ENCODE results near the gene PTPMT1. TPM values are rescaled to one million over a fixed set of nuclear protein-coding genes. Genes with fewer than 3 reads are reported as not detected.

PTPMT1 gene
- total RNA-seq, 1 donor from 2014 or later, result 60.4 TPM

- Mint-ChIP-seq H3K4me3 (no peak overlapping the region), H3K9me3 (no peaks in the 10 kb centered on the region), H3K27me3 (ENCODE audit: insufficient read depth, low read depth) (no peaks in the 10 kb centered on the region), H3K4me1 (no peaks in the 10 kb centered on the region), H3K27ac (no peak overlapping the region), H3K36me3 (peaks cover 2% of the 10 kb centered on the region)
- Histone ChIP-seq H4K20me1 (ENCODE audit: low read depth) (no peaks in the 10 kb centered on the region), H3K4me3 (no peak overlapping the region), H2AFZ (replicated peaks) (no peak overlapping the region), H3K9ac (no peak overlapping the region), H3K4me1 (no peaks in the 10 kb centered on the region), H3K27me3 (no peaks in the 10 kb centered on the region), H3K79me2 (ENCODE audit: low read depth) (no peaks in the 10 kb centered on the region), H3K9me3 (ENCODE audit: low read depth) (no peaks in the 10 kb centered on the region), H3K4me2 (no peak overlapping the region), H3K36me3 (peaks cover 7% of the 10 kb centered on the region), H3K27ac (no peak overlapping the region), H3F3A (ENCODE audit: low read depth) (peaks cover 23% of the 10 kb centered on the region)
- no peak for DNase-seq (ENCODE audit: low spot score)
- no peak for TF ChIP-seq EZH2phosphoT487 (IDR thresholded peaks at IDR 0.05)
- TF ChIP-seq EZH2 (IDR thresholded peaks at IDR 0.05), result no peak
- TF ChIP-seq CTCF (IDR thresholded peaks at IDR 0.05), result no peak
These were observed 52.0 kb downstream of the PTPMT1 start for GRCh38 chr11:47617417-47617809.

- Histone ChIP-seq H4K20me1 (ENCODE audit: low read depth) (no peaks in the 10 kb centered on the region), H3K36me3 (peaks cover 7% of the 10 kb centered on the region), H3K9ac (no peak overlapping the region), H3K27me3 (no peaks in the 10 kb centered on the region), H2AFZ (replicated peaks) (no peak overlapping the region), H3K27ac (no peak overlapping the region), H3F3A (ENCODE audit: low read depth) (peaks cover 19% of the 10 kb centered on the region), H3K4me2 (no peak overlapping the region), H3K9me3 (ENCODE audit: low read depth) (no peaks in the 10 kb centered on the region), H3K4me3 (no peak overlapping the region), H3K79me2 (ENCODE audit: low read depth) (no peaks in the 10 kb centered on the region), H3K4me1 (no peaks in the 10 kb centered on the region)
- no peak overlapping the region for H3K27ac Mint-ChIP-seq
- H3K9me3 Mint-ChIP-seq, result no peaks in the 10 kb centered on the region
- H3K4me1 Mint-ChIP-seq, result no peaks in the 10 kb centered on the region
- H3K4me3 Mint-ChIP-seq, result no peak overlapping the region
- no peak for DNase-seq (ENCODE audit: low spot score)
- H3K36me3 Mint-ChIP-seq, result peaks cover 4% of the 10 kb centered on the region
- no peaks in the 10 kb centered on the region for H3K27me3 Mint-ChIP-seq (ENCODE audit: insufficient read depth, low read depth)
- TF ChIP-seq EZH2phosphoT487 (IDR thresholded peaks at IDR 0.05), result no peak
- TF ChIP-seq EZH2 (IDR thresholded peaks at IDR 0.05), result no peak
- TF ChIP-seq CTCF (IDR thresholded peaks at IDR 0.05), result no peak
These were observed 55.5 kb downstream of the PTPMT1 start for GRCh38 chr11:47620836-47621378.

Small RNA genes within 50 kb of the gene (small RNA-seq; reads per million reads assigned to genes)
- gene RN7SL652P (not detected), gene RNU5E-10P (not detected)

Other genes starting within 250 kb of the PTPMT1 start
- 0.06 and 0.12 TPM in 2 replicates for gene MYBPC3, start 212.9 kb upstream of the PTPMT1 start, total RNA-seq (ENCODE audit: low replicate concordance)
- gene SPI1, start 187.1 kb upstream of the PTPMT1 start, total RNA-seq (ENCODE audit: low replicate concordance), result not detected in 2 replicates
- gene SLC39A13, start 157.0 kb upstream of the PTPMT1 start, total RNA-seq (ENCODE audit: low replicate concordance), result 11.3 and 36.4 TPM in 2 replicates
- 126 and 175 TPM in 2 replicates for gene PSMC3, start 139.2 kb upstream of the PTPMT1 start, total RNA-seq (ENCODE audit: low replicate concordance)
- gene RAPSN, start 116.5 kb upstream of the PTPMT1 start, total RNA-seq (ENCODE audit: low replicate concordance), result not detected in 2 replicates
- 170 and 173 TPM in 2 replicates for gene CELF1, start 12.5 kb upstream of the PTPMT1 start, total RNA-seq (ENCODE audit: low replicate concordance)
- 19.5 and 23.9 TPM in 2 replicates for gene KBTBD4, start 13.4 kb downstream of the PTPMT1 start, total RNA-seq (ENCODE audit: low replicate concordance)
- 78.9 and 91.2 TPM in 2 replicates for gene NDUFS3, start 13.5 kb downstream of the PTPMT1 start, total RNA-seq (ENCODE audit: low replicate concordance)
- not detected in 2 replicates for gene FAM180B, start 21.1 kb downstream of the PTPMT1 start, total RNA-seq (ENCODE audit: low replicate concordance)
- 0.39 and 9.7 TPM in 2 replicates for gene C1QTNF4, start 28.8 kb downstream of the PTPMT1 start, total RNA-seq (ENCODE audit: low replicate concordance)
- 83.6 and 93.2 TPM in 2 replicates for gene MTCH2, start 77.0 kb downstream of the PTPMT1 start, total RNA-seq (ENCODE audit: low replicate concordance)
- 2.5 and 3.7 TPM in 2 replicates for gene AGBL2, start 149.8 kb downstream of the PTPMT1 start, total RNA-seq (ENCODE audit: low replicate concordance)
- gene FNBP4, start 201.7 kb downstream of the PTPMT1 start, total RNA-seq (ENCODE audit: low replicate concordance), result 131 and 153 TPM in 2 replicates

Measured in neural progenitor cell (in vitro differentiated cells).